Measurements from ENCODE around the gene DOCK3.

The DOCK3 gene

GRCh38 chr3:51311055-51311454 lies 636.3 kb downstream of the DOCK3 start:
- peak; percentile 46 for DNase-seq (ENCODE audit: low spot score)

DNA sequence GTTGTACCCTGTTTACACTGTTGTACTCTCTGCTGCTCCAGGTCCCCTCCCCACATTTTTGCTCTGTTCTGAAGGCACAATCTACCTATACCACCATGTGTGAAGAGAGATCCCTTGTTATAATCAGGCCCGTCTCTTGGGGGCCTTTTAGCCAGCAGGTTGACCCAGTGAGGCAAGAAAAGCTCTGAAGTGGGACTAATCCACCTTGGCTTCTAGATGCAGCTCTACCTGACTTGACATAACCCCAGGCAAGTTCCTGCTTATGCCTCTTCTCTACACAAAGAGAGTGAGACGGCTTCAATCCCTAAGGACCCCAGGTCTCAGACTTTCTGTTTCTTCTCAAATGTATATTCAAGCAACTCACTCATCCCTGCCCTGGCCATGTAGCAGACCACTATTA lies 653.5 kb downstream of the DOCK3 start:
- no peak for DNase-seq (ENCODE audit: low spot score)

DNA sequence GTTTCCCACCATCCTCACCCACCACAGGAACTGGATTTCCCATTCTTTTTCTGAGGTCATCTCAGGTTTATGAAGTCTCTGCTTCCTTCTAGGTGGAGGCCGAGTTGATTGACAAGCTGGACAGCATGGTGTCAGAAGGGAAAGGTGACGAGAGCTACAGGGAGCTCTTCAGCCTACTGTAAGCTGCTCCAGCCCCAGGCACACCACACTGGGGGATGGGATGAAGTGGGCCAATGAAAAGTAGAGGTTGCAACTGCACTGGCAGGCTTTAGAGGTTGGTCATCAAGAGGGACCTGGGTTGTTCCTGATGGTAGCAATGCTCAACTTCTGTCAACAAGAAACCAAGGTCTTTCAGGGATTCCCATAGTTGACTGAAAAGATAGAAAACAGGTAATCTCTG lies 655.3 kb downstream of the DOCK3 start:
- no peak for DNase-seq (ENCODE audit: low spot score)

GRCh38 chr3:51332156-51332555 lies 657.4 kb downstream of the DOCK3 start:
- DNase-seq (ENCODE audit: low spot score) = no peak

GRCh38 chr3:51333021-51333420 lies 658.3 kb downstream of the DOCK3 start:
- no peak for DNase-seq (ENCODE audit: low spot score)

DNA sequence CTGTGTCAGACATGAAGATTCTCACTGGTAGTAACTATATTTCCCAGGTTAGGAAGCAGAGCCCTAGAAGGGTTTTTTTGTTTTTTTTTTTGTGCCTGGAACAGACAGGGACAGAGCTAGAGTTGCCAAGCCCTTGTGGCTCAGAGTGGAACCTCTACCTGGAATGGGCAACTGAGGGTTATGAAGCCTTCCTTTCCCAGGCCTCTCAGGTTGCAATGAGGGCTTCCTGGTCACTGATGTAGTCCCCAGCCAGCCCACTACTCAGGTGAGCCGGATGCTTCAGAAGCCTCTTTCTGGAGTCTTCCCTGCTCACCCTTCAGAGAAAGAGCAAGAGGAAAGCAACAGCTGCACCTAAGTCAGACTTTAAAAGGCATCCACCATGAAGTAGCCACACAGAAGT lies 661.5 kb downstream of the DOCK3 start:
- DNase-seq (ENCODE audit: low spot score) = no peak

DNA sequence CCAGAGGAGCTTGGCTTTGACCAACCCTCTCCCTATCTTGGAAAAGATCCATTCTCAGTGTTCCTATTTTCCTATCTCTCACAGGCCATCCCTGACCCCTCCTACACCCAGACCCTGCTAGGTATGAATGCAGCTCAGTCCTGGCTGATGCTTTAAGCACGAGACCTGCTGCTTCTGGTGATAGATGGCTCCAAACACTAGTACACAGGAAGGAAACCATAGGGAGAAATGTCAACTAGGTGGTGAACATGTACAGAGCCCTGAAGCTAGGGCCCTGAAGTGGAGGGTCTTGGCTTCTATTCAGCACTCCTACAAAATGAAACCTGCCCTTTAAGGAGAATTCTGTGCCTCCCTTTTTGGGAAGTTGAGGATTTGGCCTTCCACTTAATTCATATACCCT lies 662.9 kb downstream of the DOCK3 start:
- DNase-seq (ENCODE audit: low spot score) = no peak

DNA sequence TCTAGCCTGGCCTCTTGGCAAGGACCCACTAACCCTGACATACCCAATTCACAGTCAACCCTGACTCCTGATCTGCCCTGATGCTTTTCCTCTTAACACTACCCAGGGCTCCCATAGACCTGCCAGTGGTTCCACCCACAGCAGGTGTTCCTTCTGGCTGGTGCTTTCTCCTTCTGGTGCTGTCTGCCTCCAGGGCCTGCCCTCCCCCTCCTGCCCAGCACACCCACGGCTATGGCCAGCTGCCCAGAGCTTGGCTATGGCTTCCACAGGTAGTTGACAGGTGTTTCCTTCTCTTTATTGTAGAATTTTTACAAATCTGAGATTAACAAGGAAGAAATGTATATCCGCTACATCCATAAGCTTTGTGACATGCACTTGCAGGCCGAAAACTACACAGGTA lies 663.9 kb downstream of the DOCK3 start:
- no peak for DNase-seq (ENCODE audit: low spot score)

GRCh38 chr3:51340013-51340829 lies 665.5 kb downstream of the DOCK3 start:
- DNase-seq (ENCODE audit: low spot score) = peak; percentile 89

- no peak for DNase-seq (ENCODE audit: low spot score)
Observed at GRCh38 chr3:51340989-51341636, 666.4 kb downstream of the DOCK3 start.

DNA sequence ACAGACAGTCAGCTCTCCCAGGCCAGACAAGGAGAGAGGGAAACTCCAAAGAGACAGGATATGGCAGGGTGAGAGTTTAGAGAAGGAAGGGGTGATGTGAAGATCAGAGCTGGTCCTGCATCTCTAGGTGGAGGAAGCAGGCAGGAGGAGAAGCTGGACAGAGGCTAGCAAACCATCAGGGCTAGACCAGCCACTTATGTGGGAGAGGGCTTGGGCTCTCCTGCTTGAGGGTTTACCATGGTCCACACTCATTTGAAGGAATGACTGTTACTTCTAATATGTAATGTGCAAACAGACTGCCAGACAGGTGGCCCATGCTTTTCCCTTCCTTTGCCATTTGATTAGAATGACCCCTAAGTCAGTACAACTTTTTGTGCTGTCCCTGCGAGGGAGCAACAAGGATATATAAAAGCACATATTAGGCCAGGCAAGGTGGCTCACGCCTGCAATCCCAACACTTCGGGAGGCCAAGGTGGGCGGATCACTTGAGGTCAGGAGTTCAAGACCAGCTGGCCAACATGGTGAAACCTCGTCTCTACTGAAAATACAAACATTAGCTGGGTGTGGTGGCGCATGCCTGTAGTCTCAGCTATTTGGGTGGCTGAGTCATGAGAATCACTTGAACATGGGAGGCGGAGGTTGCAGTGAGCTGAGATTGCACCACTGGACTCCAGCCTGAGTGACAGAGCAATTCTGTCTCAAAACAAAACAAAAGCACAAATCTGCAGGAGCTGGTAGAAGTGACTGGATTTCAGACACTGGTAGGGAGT lies 669.4 kb downstream of the DOCK3 start:
- DNase-seq (ENCODE audit: low spot score) = peak; percentile 38

DNA sequence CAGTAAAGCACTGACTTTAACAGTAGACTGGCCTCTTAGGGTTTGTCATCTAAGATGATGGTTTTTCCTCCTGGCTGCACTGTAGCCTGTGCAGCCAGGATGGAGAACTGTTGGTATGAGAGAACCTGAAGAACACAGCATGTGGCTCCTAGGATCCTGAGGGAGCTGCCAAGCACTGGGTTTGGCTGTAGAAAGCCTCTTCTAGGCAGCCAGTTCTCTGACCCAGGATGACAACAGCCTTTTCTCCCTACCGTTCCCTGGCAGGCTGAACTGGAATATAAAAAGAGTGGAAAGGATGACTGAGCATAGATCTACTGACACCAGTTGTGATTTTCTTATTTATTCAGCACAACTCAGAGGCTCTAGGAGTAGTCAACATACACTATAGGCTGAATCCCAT lies 676.0 kb downstream of the DOCK3 start:
- no peak for DNase-seq (ENCODE audit: low spot score)

DNA sequence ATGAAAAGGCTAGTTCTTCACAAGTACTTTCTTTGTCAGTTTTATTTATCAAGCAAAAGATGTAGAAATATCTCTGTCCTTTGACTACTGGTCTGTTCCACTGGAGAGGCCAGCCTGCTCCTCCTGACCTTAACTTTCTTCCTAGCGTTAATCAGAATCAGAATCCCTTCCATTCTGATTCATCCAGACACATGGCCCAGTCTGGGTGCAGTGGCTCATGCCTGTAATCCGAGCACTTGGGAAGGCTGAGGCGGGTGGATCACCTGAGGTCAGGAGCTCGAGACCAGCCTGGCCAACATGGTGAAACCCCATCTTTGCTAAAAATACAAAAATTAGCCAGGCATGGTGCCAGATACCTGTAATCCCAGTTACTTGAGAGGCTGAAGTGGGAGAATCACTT lies 678.4 kb downstream of the DOCK3 start:
- DNase-seq (ENCODE audit: low spot score) = no peak

GRCh38 chr3:51353691-51354090 lies 679.0 kb downstream of the DOCK3 start:
- DNase-seq (ENCODE audit: low spot score) = no peak

- DNase-seq (ENCODE audit: low spot score) = no peak
Observed at GRCh38 chr3:51354172-51354571, 679.4 kb downstream of the DOCK3 start.

DNA sequence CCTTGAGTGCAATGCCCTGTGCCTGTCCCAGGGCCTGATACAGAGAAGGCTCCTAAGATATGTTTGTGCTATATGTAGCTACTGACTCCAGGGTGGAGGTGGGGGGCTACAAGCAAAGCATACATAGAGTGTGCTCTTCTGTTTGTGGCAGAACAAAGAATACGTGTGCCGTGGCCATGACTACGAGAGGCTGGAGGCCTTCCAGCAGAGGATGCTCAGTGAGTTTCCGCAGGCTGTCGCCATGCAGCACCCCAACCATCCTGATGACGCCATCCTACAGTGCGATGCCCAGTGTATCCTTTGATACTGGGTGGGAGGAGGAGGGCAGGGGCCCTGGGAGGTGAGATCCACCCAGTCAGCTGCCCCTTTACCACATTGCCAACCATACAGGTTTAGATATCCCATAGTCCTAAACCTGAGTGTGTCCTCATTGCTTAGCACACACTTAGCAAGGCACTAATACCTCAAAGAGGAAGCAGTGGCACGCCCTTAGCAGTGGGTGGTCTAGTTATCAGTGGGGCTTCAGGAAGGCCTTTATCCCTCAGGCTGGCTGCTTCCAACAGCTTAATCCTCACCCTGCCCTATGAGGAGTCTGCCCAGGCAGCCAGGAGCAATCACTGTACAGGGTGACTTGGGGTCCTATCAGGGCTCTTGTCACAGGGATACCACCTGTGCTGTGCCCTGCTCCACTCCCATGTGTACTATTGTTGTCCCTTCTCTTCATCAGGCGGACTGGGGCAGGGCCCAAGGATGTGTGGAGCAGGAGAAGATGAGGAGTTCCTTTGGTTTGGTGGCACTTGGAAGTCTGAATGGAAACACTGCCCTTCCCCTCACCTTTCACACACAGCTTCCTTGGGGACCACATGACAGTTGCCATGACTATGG lies 680.2 kb downstream of the DOCK3 start:
- no peak for DNase-seq (ENCODE audit: low spot score)

DNA sequence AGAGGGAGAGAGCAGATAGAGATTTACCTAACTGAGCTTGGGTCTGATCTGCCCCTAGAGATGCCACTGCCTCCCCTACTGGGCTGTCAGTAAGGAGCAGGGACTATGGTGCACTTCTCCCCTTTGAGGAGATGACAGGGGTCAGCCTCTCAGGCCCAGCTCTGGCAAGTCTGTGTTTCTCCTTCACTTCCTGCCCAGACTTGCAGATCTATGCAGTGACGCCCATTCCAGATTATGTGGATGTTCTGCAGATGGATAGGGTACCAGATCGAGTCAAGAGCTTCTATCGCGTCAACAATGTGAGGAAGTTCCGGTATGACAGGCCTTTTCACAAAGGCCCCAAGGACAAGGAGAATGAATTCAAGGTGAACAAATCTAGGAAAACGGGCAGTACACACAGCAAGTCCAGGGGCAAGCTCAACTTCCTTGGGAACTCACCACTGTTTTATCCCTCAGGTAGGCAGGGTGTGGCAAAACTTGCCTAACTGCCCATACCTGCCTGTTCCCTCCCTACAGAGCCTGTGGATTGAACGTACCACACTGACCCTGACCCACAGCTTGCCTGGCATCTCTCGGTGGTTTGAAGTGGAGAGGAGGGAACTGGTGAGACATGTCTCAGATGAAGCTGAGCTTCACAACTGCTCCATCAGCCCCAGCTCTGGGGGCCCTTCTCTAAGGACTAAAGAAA lies 681.3 kb downstream of the DOCK3 start:
- no peak for DNase-seq (ENCODE audit: low spot score)

DNA sequence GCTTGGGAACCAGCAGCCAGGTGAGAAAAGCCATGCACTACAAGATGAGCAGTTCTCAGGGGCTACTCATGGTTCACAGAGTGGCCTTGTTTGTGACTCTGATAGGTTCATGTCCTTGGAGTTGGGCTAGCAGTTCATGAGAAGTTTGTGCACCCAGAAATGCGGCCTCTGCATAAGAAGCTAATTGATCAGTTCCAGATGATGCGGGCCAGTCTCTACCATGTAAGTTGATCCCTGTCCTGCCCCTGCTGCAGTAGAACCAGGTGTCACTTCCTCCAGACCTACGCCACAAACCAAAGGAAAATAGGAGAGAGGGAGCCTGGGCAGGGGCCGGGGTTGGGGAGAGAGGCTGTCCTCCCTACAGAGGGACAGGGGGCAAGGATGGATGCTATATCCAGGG lies 683.1 kb downstream of the DOCK3 start:
- DNase-seq (ENCODE audit: low spot score) = no peak

DNA sequence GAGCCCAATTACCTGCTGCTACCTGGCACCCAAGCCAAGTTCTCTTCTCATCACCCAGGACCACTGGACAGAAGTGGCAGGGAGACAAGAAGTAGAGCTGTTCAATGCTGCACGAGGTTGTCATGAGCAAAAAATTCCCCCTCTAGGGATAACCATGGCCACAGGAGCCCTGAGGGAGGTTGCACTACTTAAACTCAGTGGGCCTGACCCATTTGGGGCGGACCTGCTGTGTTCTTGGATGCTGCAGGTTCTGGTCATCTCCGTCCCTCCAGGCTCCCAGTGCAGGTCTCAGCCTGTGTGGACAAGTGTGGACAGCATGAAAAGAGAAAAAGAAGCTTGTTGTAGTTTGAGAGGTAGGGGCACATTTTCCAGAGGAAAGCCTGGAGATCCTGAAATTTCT lies 684.3 kb downstream of the DOCK3 start:
- DNase-seq (ENCODE audit: low spot score) = no peak

DNA sequence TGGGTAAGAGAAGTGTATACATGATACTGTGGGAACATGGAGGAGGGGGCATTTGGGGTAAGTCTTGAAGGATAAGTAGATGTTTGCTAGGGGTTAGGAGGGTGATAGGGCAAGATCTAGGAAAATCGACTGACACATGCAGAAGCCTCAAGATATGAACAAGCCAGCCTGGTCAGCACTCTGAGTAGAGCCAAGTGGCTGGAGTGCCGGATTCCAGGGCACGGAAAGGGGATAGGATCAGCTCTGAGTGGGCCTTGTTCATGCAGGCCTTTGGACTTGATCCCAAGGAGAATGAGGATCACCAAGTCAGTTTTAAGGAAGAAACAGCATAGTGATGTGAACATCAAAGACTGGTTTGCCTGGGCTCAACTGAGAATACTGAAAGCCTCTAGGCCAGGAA lies 686.1 kb downstream of the DOCK3 start:
- no peak for DNase-seq (ENCODE audit: low spot score)

DNA sequence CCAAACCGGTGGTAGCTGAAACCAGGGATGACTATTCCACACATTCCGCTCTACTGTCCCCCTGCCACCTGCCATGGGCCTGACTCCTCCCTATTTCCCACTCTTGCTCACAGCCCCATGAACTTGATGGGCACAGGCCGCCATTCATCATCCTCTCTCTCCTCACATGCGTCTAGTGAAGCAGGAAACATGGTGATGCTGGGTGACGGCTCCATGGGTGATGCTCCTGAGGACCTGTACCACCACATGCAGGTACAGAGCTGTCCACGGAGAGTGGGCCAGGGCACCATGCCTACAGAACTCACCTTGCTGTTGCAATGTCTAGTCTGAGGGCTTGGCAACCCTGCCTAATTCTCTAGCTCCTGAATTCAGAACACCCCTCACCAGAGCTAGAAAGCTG lies 687.0 kb downstream of the DOCK3 start:
- DNase-seq (ENCODE audit: low spot score) = no peak

All from AG20443 (cell line).